Mesothelial cell of epicardium (in vitro differentiated cells): ENCODE measurements around the gene CDK6. TPM values are rescaled to one million over a fixed set of nuclear protein-coding genes. Genes with fewer than 3 reads are reported as not detected.

ENCODE experiments used
- DNase-seq, 2 experiments: peaks; one replicate each; pipeline ENCODE4 v3.0.0; 2021; ENCODE audit warnings: low spot score in 2 of 2; ENCODE audit not compliant: unreplicated experiment in 2 of 2
- H3K27ac Mint-ChIP-seq: 2 replicates; pipeline ENCODE4 v1.8.0; 2021; ENCODE audit warnings: mixed read lengths
- H3K27me3 Mint-ChIP-seq: 2 replicates; pipeline ENCODE4 v1.8.0; 2021; ENCODE audit warnings: low read depth, mixed read lengths
- H3K36me3 Mint-ChIP-seq: 2 replicates; pipeline ENCODE4 v1.8.0; 2021; ENCODE audit warnings: mixed read lengths
- H3K4me1 Mint-ChIP-seq: 2 replicates; pipeline ENCODE4 v1.8.0; 2021; ENCODE audit warnings: mixed read lengths
- H3K4me3 Mint-ChIP-seq: 2 replicates; pipeline ENCODE4 v1.8.0; 2021; ENCODE audit warnings: mild to moderate bottlenecking, moderate library complexity, mixed read lengths
- H3K9me3 Mint-ChIP-seq: 2 replicates; pipeline ENCODE4 v1.8.0; 2021; ENCODE audit warnings: mixed read lengths
- total RNA-seq: library from RNA; stranded (reverse); gene quantifications from 3 replicates; pipeline ENCODE4 v1.2.1, GENCODE V29; 2021
- TF ChIP-seq, protein P1 (sequence below): fragments of 200-600 bp; sonication (generic); IDR thresholded peaks from one replicate; pipeline ENCODE4 v1.5.0; 2021; ENCODE audit warnings: antibody characterized with exemption; ENCODE audit not compliant: unreplicated experiment

The CDK6 gene
- total RNA-seq, 1 donor from 2014 or later: 138 TPM

- no peak for DNase-seq
- Mint-ChIP-seq H3K4me1 (peaks cover 45% of the 10 kb centered on the region), H3K4me3 (no peak overlapping the region), H3K27me3 (no peaks in the 10 kb centered on the region), H3K36me3 (peaks cover 24% of the 10 kb centered on the region), H3K9me3 (peaks cover 10% of the 10 kb centered on the region), H3K27ac (peak overlapping the region; percentile 27)
- TF ChIP-seq, protein P1, sequence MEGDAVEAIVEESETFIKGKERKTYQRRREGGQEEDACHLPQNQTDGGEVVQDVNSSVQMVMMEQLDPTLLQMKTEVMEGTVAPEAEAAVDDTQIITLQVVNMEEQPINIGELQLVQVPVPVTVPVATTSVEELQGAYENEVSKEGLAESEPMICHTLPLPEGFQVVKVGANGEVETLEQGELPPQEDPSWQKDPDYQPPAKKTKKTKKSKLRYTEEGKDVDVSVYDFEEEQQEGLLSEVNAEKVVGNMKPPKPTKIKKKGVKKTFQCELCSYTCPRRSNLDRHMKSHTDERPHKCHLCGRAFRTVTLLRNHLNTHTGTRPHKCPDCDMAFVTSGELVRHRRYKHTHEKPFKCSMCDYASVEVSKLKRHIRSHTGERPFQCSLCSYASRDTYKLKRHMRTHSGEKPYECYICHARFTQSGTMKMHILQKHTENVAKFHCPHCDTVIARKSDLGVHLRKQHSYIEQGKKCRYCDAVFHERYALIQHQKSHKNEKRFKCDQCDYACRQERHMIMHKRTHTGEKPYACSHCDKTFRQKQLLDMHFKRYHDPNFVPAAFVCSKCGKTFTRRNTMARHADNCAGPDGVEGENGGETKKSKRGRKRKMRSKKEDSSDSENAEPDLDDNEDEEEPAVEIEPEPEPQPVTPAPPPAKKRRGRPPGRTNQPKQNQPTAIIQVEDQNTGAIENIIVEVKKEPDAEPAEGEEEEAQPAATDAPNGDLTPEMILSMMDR: no peak
Observed at GRCh38 chr7:92755680-92756079, 80.7 kb downstream of the CDK6 start.

DNA sequence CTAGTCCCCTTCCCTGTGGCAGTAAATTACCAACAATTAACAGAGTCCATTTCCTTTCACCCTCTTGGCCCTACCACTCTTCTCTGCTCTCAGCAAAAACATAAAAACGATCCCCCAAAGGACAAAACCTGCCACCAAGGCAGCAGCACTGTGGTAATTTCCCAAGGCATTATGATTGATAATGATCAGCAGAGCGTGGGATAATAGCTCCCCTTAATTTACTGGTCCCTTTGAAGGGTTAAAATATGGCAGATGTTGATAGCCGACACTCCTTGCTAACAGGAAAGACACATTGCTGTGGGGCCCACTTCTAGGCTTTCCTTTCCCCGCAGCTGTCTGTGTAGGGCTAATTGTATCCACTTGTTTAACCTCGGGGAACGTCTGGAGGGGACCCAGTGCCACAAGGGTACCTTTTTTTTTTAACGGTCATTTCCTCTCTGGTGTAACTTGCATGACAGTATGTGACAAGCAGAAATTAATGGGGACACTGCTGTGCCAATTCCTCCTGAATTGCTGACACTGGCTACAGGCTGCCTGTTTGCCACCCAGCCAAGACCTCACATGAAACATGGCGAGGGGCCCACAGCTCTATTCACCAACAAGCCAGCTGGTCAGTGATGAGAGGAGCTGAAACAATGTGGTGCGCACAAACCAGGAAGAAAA lies 81.3 kb downstream of the CDK6 start:
- DNase-seq: no peak
- peak overlapping the region; percentile 39 for H3K27ac Mint-ChIP-seq
- peaks cover 29% of the 10 kb centered on the region for H3K36me3 Mint-ChIP-seq
- no peak overlapping the region for H3K4me3 Mint-ChIP-seq
- TF ChIP-seq, protein P1: no peak
- H3K4me1 Mint-ChIP-seq: peaks cover 45% of the 10 kb centered on the region
- peaks cover 14% of the 10 kb centered on the region for H3K9me3 Mint-ChIP-seq
- no peaks in the 10 kb centered on the region for H3K27me3 Mint-ChIP-seq

- no peak overlapping the region for H3K4me3 Mint-ChIP-seq
- H3K27ac Mint-ChIP-seq: peak overlapping the region; percentile 26
- H3K36me3 Mint-ChIP-seq: peaks cover 33% of the 10 kb centered on the region
- H3K27me3 Mint-ChIP-seq: no peaks in the 10 kb centered on the region
- TF ChIP-seq, protein P1: no peak
- peaks cover 18% of the 10 kb centered on the region for H3K9me3 Mint-ChIP-seq
- peaks cover 32% of the 10 kb centered on the region for H3K4me1 Mint-ChIP-seq
- no peak for DNase-seq
Observed at GRCh38 chr7:92753614-92754013, 82.8 kb downstream of the CDK6 start.

- no peak overlapping the region for H3K4me3 Mint-ChIP-seq
- H3K9me3 Mint-ChIP-seq: peaks cover 10% of the 10 kb centered on the region
- peak overlapping the region; percentile 77 for H3K27ac Mint-ChIP-seq
- TF ChIP-seq, protein P1: no peak
- no peaks in the 10 kb centered on the region for H3K27me3 Mint-ChIP-seq
- H3K36me3 Mint-ChIP-seq: peaks cover 24% of the 10 kb centered on the region
- H3K4me1 Mint-ChIP-seq: peaks cover 29% of the 10 kb centered on the region
- no peak for DNase-seq
Observed at GRCh38 chr7:92751902-92752901, 84.2 kb downstream of the CDK6 start.

GRCh38 chr7:92750946-92751345 lies 85.4 kb downstream of the CDK6 start:
- H3K36me3 Mint-ChIP-seq: peaks cover 25% of the 10 kb centered on the region
- H3K4me3 Mint-ChIP-seq: no peak overlapping the region
- DNase-seq: no peak
- no peaks in the 10 kb centered on the region for H3K27me3 Mint-ChIP-seq
- peaks cover 29% of the 10 kb centered on the region for H3K4me1 Mint-ChIP-seq
- H3K9me3 Mint-ChIP-seq: peaks cover 10% of the 10 kb centered on the region
- TF ChIP-seq, protein P1: no peak
- H3K27ac Mint-ChIP-seq: peak overlapping the region; percentile 13
